HG03064 (cell line): ENCODE data around the gene TK2.

ENCODE experiments used
- ATAC-seq: cut with Tn5 transposase; IDR thresholded peaks from one replicate; pipeline ENCODE4 v1.9.1; 2021; ENCODE audit warnings: low read depth; ENCODE audit not compliant: unreplicated experiment

Gene TK2

DNA sequence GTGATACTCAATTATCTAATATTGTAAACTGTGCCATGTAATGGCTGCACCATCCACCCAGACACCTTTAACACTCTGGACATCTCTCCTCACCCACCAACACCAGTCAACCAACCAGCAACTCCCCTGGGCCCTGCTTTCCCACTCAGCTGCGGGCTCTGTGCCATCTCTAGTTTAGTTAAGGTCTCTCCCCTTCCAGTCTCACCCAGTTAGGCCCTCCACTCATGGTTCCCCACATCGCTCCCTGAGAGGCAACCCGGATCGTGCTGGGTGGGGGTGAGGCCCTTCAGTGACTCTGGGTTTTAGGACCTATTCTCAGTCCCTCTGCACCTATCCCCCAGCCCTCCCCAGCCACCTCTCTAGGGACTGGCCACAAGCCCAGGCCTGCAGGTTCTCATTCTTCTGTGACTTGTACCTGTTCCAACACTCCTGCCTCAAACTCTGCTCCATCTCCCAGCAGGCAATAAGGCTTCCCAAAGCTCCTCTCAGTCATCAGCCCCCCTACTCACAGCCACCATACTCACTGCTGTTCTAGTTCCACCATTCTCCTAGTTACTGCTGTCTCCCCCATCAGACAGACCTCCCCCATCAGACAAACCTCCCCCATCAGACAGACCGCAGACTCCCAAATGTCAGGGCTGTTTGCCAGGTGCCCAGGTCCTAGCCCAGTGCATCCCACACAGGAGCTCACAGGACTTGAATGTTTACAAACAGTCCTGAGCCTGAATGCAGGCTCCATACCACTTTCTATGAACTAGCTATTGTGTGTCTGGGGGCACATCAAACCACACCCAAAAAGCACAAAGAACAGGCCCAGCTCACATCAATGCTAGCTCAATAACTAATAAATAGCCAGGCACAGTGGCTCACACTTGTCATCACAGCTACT is 2.6 kb downstream of the TK2 start:
- no peak for ATAC-seq

DNA sequence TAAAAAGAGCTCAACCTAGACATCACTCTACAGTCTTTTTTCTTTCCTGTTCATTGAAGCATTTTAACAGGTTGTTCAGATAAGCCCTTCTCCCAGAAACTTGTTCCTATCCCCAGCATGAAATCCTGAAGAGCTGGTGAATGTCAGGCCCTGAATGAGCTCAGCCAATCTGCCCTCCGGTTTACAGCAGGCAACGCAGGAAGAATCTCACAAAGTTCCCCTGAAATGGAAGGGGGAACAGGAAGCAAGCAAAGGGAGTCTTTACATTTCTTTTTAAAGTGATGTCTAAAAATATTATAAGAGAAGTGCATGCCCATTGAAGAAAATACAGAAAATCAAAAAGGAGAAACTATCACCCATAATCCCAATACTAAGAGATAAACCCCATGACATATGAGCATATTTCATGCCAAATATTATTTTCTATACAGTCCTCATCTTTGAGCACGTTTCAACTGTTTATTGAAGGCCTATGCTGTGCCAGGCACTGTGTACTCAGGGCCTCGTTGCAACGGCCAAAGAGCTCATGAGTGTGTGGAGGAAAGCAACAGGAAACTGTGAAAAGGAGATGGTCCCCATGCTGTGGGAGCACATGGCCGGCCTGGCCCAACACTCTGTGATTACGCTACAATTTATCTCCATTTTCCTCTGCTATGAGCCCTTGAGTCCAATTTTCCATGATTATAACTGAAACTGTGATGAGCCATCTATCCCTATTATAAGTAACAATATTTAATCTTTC is 5.7 kb downstream of the TK2 start:
- ATAC-seq: no peak

DNA sequence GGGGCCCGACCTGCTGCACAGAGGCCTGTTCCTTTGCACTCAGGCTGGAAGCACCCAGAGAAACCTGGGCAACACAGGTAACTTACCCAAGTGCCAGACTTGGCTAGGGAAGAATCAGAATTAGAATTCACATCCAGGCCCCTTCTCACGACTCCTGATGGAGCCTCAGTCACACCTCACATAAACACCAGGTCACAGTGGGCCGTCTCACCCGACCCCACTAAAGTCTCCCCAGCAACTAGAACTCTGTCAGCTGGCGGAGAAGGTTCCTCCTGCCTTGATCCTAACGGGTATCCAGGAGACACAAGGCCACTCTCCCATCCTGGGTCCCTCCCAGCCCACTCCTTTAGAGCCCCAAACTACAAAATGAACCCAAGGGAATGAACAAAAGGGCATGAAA is 6.4 kb downstream of the TK2 start:
- no peak for ATAC-seq

DNA sequence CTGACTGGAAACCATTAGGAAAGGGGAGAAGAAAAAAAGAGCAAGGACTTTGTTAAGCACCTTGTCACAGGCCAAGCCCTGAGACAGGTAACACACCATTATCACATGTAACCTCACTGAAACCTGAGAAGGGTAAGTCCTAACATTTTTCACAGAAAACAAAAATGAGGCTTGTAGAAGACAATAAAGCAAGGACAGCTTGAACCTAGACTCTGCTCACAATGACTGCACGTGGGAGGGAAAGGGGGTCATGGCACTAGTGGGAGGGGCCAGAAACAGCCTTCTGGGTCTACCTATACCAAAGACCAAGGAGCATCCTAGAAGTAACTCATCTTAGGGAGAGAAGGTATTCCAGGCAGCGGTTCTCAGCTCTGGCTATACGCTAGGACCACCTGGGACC is 7.5 kb downstream of the TK2 start:
- no peak for ATAC-seq

DNA sequence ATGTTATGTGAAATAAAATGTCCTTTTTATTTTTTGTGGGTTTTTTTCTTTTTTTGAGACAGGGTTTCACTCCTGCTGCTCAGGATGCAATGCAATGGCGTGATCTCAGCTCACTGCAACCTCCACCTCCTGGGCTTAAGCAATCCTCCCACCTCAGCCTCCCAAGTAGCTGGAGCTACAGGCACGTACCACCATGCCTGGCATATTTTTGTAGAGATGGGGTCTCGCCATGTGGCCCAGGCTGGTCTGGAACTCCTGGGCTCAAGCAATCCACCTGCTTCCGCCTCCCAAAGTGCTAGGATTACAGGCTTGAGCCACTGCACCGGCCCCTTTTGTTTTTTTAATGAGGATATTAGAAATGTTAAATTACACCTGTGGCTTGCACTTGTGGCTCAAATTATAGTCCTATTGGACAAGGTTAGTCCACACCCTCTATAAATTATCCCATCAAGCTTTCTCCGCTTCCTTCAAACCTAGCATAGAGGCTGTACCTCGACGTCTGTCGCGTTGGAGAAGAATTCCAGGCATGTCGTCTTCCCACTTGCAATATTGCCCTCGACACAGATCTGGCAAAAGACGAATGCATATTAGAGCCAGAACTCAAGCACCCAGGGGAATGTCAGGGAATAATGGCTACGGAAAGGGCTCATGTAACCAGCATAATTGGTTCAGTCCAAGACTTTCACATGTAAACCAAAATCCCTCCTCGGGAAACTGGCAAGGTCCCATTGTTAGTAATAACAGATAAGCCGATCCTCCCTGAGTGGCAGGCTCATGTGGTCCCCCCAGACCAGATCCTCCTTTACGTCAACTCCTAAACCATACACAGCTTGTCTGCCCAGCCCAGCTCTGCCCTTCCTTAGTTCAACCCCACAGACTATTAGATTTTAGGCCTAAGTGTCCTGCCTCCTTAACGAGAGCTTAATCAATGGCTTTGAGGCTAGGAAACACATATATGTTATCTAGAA is 8.2 kb downstream of the TK2 start:
- no peak for ATAC-seq

DNA sequence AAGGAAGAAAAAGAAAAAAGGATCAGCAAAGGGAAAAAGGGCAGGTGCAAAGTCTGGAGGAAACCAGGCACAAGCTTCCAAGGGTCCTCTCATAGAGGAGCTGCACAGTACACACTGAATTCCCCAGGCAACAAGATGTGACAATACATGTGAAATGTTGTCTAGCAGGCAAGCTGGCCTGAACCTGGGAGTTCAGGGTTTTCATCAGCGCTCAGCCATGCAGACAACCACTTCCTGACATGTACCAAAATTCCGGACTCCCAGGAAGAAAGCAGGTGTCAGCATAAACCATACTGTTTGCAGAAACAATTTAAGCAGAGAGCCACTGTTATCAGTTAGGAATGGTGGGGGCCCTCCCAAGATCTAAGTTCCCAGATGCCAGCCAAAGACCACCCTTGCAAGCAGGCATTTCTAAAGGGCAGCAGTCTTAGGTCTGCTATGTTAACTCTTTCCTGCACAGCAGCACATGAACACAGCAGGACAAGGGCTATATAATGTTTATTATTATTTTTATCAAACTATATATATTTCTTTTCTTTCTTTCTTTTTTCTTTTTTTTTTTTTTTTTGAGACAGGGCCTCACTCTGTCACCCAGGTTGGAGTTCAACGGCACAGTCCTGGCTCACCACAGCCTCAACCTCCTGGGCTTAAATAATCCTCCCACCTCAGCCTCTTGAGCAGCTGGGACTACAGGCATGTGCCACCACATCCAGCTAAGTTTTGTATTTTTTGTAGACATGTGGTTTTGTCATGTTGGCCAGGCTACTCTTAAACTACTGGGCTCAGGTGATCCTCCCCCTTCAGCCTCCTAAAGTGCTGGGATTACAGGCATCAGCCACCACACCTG is 10.1 kb downstream of the TK2 start:
- peak; percentile 59 for ATAC-seq

DNA sequence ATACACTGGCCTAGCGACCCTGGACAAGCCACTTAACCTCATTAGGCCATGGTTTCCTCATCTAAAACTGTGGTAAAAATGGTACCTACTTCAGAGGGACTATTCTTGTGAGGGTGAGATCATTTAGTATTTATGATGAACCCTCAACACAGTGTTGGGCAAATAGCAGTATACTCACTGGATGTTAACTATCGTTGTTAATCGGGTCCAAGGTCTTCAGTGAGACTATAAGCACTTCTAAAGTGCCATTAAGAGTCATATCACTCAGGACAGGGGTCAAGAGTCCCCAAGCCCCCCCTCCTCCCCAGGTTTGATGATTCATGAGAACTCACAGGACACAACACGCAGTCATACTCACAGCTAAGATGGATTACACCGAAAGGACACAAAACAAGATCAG is 11.0 kb downstream of the TK2 start:
- no peak for ATAC-seq

DNA sequence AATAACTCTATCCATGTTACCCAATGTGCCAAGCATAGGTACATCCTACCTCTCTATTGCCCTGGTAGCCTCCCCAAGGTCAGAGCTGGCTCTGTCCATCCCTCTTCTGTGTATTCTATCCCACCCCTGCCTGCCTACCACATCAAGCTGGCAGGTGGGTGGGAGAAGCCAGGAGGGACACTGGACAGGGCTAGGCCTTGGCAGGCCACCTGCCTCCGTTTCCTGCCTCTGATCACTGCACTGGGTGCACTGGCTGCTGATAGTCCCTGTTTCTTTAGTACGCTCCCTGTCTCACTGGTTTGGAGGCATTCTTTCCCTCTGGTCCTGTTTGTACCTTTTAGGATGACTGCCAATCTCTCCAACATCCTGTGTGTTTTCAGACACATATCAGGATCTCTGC is 12.7 kb downstream of the TK2 start:
- ATAC-seq: no peak

DNA sequence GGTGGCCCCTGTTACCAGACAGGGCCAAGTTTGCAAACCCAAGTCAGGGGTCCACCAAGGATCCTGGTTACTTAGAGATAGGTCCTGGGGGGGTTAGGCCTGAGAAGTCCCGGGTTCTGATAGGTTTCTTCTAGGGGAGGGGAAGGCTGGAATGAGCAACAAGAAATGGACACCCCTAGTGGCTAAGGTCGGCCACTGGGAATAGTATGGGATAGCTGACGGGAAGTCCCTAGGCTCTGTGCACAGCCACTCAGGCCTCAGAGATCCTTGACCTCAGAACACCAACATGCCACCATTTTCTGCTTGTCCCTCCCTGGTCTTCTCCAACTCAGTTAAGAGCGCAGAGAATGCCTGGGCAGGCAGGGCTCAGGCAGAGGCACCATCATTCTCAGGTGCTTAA is 13.4 kb downstream of the TK2 start:
- no peak for ATAC-seq

DNA sequence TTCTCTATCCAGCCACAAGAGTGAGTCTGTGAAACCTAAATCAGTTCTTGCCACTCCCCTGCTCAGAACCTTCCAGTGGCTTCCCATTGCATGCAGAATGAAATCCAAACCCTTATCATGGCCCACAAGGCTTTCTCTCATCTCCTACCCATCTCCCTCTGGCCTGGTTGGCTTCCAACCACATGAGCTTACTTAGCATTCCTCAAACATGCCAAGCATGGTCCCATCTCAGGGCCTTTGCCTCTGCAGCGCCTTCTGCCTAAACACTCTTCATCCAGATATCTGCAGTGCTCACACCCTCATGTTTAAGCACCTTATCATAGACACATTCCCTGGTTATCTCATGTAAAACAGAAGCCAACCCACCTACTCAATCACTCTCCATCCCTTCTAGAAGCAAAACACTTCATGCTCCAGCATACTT is 15.5 kb downstream of the TK2 start:
- ATAC-seq: no peak

DNA sequence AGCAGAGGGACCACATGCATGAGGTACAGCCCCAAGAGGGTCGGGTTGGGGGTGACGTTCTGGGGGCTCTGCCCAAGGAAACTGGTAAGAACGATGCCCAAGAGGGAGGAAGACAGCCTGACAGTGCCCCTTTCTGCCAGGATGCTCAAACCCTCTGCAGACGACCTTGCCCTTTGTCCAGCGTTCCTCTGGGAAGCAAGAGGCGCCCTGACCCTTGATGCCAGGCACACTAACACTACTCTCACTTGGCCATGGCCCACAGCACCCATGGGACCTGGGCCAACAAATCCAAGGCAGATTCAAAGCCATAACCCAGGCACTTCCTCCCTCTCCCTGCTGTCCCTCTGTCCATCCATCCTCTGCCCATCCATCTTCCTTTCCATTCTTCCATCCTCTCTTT is 20.4 kb downstream of the TK2 start:
- ATAC-seq: no peak

DNA sequence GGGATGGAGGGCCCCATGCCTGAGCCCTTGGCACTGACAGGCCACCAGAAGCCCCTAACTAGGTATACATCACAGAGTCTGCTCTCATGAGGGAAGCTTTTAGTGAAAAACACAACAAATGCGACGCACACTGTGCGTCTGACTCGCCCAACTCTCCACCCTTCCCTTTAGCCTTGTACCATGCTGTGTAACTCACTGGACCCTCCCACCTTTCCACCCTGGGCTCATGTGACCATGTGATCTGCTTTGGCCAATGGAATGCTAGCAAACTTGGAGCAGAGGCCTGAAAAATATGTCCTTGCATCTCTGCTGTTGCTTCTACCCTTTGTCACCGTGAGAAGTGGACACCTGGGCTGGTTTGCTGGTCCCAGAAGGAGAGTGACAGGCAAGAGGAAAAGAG is 21.6 kb downstream of the TK2 start:
- ATAC-seq: no peak

DNA sequence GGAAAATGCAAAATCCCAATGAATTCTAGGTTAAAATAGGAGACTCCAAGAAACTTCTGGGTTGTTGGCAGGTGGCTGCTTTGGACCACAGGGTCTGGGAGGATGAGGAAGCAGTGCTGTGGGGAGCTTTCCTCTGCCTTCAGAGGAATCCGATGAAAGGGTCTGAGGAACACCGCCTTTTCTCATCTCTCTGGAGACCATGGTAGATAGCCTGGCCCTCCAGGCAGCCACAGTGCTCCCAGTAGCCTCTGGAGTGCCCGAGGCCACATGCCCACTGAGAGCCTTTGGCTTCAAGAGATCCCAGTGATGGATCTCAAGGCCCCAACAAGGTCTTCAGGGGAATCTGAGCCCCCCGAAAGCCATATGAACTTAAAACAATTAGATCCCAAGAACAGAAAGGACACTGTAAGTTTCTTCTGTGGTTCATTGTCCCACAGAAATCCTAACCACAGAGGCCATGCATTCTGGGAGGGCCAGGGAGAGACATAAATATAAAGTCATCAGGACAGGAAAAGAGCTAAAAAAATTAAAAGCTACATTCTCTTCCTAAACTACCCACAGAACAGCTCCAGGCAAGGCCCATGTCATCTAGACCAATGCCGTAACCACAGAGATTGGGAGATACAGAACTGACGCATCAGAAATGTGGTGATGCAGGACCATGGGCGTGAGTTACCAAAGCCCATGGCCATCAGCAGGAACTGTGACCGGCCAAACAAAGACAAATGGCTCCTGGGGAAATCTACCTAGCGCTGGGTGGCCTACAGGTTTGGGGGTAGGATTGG is 24.3 kb downstream of the TK2 start:
- ATAC-seq: no peak

DNA sequence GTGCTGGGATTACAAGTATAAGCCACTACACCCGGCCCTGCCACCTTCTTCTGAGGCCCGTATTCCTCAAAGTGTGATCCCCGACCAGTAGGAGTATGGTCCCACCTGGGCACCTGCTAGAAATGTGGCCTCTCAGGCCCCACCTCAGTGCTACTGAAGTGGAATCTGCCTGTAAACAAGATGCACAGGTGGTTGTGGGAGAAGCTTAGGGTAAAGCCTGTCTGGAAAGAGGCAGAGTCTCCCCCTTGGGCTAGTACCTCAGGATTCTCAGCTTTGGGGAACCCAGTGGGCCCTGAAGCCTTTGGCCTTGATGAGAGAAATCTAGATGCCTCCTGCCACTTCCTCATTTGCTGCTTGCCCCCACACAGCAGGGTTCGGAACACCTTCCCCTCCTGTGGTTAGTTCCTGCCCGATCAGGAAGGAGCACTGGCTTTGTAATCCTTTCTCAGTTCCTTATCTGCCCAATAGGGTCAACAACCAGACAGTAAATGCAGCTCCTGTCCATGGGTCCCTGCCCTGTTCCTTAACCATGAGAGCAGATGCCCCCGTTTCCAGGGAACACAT is 25.2 kb downstream of the TK2 start:
- peak; percentile 65 for ATAC-seq

DNA sequence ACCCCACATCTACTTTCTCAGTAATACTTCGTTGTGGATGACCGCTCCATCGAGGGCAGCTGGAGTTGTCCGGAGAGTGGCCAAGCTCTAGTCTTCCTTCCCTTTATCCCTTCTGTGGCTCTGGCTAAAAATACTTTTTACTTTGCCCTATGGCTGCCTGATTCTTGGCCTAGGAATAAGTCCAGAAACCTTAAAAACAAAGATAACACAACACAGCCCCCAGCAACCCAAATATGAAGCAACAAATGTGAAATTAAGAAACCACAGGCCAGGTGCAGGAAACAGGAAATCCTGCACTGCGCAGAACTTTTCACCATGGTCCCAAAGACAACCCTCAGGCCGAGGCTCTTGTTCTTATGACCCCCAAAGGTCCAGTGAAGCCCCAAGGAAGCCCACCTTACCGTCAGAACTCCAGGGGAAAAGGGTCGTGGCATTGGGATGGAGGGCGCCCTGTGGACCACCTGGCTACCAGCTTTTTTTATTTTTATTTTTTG is 26.0 kb downstream of the TK2 start:
- ATAC-seq: peak; percentile 49

DNA sequence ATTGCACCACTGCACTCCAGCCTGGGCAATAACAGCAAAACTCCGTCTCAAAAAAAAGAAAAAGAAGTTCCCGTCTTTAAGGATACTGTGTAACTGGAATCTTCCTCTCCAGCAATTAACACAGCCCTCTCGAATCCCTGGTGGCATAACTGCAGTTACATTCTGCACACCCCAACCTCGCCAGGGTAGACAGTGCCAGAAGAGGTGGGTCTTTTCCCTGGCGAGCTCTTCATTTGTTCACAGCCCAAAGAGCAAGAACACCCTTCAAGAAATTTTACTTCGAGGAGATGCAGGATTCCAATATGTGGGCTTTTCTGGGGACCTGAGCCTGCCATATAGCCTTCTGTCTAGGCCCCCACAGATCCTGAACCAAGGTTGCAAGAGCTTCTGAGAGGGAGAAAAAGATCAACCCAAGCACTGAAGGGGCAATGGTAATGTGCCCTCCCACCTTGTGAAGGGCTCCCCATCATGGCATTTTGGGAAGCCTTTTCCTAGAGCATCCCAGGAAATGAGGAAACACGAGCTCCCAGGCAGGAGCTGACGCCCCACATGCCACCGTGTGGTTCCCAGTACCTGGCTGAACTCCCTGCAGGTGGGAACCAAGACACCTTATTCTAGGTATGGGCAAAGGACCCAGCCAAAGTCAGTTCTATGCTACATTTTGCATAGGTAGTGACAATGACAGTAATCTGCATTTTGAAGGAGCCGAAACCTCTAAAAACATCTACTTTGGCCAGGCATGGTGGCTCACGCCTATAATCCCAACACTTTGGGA is 26.9 kb downstream of the TK2 start:
- ATAC-seq: no peak

DNA sequence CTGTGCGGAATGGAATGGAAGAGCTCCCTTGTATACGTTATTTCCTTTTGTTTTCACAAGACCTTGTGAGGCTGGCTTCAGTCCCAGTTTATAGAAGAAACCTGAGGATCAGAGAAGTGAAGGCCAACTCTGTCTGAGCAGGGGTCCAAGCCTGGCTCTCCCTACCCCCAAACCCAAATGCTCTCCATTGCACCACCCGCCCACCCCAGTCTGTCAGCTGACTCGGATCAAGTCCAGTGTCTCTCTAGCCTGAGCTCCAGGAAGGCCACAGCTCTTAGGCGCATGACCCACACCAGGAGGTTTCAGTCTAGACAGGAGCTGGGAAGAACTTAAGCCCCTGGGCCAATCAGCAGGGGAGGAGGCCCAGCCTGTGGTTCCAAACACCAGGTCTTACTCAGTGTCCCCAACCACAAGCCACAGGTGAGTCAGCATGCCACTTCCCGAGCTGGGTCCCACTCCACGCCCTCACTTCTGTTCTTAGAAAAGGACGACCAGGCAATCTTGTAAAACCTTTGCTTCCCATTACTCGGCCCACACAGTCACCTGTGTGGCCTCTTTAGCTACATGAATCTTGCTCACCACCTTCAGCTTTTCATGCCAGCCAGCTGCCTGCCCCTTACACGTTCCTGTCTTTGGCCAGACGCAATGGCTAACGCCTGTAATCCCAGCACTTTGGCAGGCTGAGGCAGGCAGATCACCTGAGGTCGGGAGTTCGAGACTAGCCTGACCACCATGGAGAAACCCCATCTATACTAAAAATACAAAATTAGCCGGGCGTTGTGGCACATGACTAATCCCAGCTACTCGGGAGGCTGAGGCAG is 27.8 kb downstream of the TK2 start:
- peak; percentile 34 for ATAC-seq
